ENCODE results near the gene NT5DC3.

NT5DC3 gene

GRCh38 chr12:103742349-103742932 is 98.6 kb downstream of the NT5DC3 start:
- DNase-seq = peak; percentile 53 to 74

- no peak for DNase-seq
Observed at GRCh38 chr12:103737881-103738280, 103.2 kb downstream of the NT5DC3 start.

GRCh38 chr12:103736572-103736971 is 104.5 kb downstream of the NT5DC3 start:
- DNase-seq = no peak

- DNase-seq = no peak
Observed at GRCh38 chr12:103735291-103735690, 105.7 kb downstream of the NT5DC3 start.

GRCh38 chr12:103734863-103735262 is 106.2 kb downstream of the NT5DC3 start:
- DNase-seq = no peak

- DNase-seq = no peak
Observed at GRCh38 chr12:103731539-103731938, 109.5 kb downstream of the NT5DC3 start.

- DNase-seq = no peak
Observed at GRCh38 chr12:103729499-103729898, 111.5 kb downstream of the NT5DC3 start.

GRCh38 chr12:103728323-103728722 is 112.7 kb downstream of the NT5DC3 start:
- DNase-seq = no peak

GRCh38 chr12:103727638-103728037 is 113.4 kb downstream of the NT5DC3 start:
- DNase-seq = no peak

- DNase-seq = no peak
Observed at GRCh38 chr12:103725398-103725797, 115.6 kb downstream of the NT5DC3 start.
